DMS153 treated with DMSO at 0.1 percent for 48 hours (cell line): Measurements from ENCODE around the gene NUDT21.
A peak's percentile ranks its signal among the peaks of the same experiment; 100 is the strongest.
"Not testable (repeated sequence)": the region's sequence is repeated elsewhere in the genome, so short reads cannot be mapped to it uniquely, and the experiment has no call there.

Experiments
- DNase-seq: peaks from one replicate; lab custom pipeline; 2025; ENCODE audit not compliant: unreplicated experiment; lab: John Stamatoyannopoulos, UW

The NUDT21 gene

DNA sequence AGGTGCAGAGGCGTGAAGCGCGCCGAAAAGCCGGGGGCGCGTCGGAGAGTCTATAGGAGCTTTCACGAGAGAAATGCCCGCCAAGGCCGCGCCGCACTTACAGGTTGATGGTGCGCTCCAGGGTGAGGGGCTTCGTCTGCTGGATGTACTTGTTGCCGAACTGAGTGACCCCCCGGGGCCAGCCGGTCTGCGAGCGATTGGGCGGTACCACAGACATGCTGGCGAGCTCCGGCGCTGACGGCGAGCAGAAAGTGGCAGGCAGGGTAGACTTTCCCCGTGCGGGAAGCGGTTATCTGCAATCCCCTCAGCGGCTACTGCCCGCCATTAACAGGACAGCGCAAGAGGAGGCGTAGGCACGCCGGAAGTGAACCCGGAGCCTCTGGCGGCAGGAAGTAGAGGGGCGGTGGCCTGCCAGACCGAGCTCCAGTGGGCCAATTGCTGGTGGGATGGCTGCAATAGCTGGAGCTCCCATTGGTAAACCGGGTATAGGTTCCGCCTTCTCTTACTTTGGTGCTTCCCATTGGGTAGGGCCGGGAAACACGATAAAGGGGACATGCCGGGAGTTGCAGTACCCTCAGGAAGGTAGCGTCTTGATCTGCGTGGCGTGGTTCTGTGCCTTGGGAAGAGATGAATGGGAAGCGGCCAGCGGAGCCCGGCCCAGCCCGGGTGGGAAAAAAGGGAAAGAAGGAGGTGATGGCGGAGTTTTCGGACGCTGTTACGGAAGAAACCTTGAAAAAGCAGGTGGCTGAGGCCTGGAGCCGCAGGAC is at the start of gene NUDT21, which contains the start of gene OGFOD1:
NUDT21 (minus strand) TSS at position 347 of the 767 bp plus-strand sequence; CDS start at position 217, 130 bp downstream.
OGFOD1 (plus strand) TSS at position 569 of the 767 bp plus-strand sequence; CDS start at position 628, 59 bp downstream.
- peak; percentile 95 for DNase-seq

- no peak for DNase-seq
These were observed 42.7 kb upstream of the NUDT21 start for GRCh38 chr16:56493815-56494214.

- DNase-seq: no peak
These were observed 42.0 kb upstream of the NUDT21 start for GRCh38 chr16:56493126-56493525.

- no peak for DNase-seq
These were observed 40.6 kb upstream of the NUDT21 start for GRCh38 chr16:56491657-56492261.

DNA sequence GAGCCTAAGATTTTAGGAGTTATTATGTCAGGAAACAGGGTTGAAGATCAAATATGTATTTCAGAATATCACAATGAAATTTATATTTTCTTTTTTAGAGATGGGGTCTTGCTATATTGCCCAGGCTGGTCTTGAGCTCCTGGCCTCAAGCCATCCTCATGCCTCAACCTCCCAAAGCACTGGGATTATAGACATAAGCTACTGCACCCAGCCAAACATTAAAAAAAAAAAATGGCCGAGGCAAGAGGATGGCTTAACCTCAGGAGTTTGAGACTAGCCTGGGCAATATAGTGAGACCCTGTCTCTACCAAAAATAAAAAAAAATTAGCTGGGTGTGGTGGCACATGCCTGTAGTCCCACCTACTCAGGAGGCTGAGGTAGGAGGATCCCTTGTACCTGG is 37.7 kb upstream of the NUDT21 start:
- not testable (repeated sequence) for DNase-seq

DNA sequence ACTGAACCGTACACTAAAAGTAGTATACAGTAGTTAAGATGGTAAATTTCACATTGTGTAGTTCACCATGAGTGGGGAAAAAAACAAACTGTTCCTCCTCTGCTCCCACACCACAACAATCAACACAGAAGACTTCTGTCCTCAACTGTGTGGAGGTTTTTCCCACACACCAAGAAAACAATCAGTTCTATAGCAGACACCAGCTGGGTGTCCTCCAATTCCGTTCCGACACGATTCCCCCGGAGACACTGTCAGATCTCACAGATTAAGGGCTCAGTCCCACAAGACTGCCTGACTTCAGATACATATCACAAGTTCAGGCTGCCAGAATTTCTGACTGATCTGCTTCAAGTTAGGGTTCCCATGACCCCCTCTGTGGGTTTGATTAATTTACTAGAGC is 36.9 kb upstream of the NUDT21 start:
- no peak for DNase-seq

- DNase-seq: no peak
These were observed 32.3 kb upstream of the NUDT21 start for GRCh38 chr16:56483394-56483793.

- no peak for DNase-seq
These were observed 31.6 kb upstream of the NUDT21 start for GRCh38 chr16:56482683-56483236.

DNA sequence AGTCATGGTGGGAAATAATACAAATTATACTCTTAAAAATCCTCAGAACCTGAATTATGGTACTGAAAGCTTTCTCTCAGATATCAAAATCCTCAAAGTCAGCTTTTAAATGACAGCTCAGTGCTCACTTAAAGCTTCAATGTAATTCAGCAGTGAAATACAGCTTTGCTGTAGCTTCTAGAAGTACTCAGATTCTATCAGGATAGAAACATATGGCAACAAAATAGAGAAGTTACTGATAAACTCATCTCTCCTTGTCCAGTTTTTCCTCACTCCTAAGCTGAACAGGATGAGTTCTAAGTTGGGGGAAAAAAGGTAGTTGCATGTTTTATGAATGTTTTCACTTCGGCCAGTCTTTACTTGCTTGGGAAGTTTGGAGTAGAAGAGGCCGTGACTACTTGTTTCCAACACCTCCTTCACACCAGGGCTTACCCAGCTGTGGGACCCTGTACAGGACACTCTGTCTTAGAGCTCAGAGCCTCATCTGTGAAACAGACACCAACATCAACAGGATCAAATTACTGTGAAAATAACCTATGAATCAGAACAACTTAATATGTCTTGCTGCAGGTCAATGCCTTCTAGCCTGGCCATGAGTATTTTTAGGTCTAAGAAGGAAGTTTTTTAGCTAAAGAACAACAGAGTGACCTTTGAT is 30.5 kb upstream of the NUDT21 start:
- DNase-seq: no peak

GRCh38 chr16:56480776-56481467 is 29.8 kb upstream of the NUDT21 start:
- no peak for DNase-seq

GRCh38 chr16:56479469-56479868 is 28.3 kb upstream of the NUDT21 start:
- no peak for DNase-seq

DNA sequence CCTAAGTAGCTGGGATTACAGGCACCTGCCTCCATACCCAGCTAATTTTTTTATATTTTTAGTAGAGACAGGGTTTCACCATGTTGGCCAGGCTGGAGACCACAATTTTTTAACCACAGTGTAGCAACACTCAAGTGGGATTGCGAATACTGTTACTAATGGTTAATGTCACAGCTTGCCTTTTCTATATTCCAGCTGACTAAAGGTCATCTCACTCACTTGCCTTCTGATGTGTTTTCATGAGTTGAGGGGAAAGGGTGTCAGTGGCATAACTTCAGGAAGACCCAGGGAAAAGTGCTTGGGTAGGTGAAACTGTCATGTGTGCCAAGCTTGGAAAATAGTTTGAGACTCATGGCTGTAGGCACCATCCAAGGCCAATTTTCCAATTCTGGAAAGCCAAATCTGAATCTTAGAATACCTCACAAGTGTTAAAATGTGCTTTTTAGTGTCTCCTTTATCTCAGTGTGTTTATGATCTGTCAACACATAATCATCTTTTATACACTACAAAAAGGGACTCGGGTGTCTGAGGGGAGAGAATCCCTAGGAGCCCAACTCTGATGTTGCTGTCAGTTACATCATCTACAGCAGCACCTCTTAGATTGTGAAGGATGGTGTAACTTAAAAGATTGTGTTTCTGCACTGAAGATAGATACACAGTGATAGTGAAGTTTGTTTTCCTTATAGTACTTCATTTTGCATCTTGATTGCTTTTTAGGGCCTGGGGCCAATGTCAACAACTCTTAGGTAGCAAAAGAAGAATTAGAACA is 27.3 kb upstream of the NUDT21 start:
- no peak for DNase-seq

- no peak for DNase-seq
These were observed 26.2 kb upstream of the NUDT21 start for GRCh38 chr16:56477096-56477878.

- DNase-seq: no peak
These were observed 24.1 kb upstream of the NUDT21 start for GRCh38 chr16:56475201-56475600.

GRCh38 chr16:56470666-56471065 is 19.5 kb upstream of the NUDT21 start:
- DNase-seq: no peak

DNA sequence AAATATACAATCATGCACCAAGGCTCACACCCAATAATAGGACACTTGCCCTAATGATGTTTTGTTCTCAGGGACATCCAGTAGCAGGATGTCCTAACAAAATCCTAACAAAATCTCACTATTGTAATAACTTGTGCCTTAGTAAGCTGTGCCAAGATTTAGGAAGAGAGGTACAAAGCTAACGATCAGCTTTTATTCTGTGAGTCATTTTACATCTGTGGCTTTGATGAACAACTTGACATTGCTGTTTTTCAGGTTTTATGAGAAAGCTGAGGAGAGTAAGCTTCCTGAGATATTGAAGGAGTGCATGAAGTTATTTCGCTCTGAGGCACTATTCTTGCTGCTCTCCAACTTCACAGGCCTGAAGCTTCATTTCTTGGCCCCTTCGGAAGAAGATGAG is 19.1 kb upstream of the NUDT21 start:
- no peak for DNase-seq

GRCh38 chr16:56469748-56470147 is 18.6 kb upstream of the NUDT21 start:
- no peak for DNase-seq

DNA sequence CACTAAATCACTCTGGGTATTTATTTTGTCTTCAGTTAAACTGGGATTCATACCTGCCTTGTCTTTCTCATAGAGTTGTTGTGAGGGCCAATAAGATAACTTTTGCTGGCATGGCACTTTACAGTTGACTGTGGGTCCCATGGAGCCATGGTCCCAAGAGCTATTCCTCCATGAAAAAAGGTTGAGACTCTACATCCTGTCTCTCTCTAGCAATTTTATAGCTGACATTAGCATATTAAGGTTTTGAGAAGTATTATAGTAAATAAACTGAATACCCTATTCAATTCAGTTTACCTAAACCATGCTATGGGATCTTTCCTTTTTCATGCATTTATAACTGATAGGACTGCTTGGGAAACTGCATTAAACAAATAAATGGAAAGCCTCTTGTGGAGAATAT is 17.7 kb upstream of the NUDT21 start:
- no peak for DNase-seq

DNA sequence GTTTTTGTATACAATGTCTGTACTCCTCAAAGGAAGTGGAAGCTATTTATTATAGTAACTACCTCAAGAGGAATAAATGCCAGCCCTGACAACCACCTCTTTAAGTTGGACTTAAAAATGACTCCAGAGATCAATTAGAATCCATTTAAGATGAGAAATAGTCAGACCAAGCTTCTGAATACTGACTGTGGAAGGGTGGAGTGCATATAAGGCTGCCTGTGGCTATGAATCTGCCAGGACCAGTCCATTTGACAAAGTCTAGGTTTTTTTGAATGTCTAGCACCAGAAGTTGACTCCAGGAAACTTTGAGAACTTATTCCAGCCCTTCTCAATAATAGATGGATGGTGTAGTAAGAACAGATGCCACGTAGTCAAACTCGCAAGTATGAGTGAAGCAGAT is 15.2 kb upstream of the NUDT21 start:
- DNase-seq: no peak

DNA sequence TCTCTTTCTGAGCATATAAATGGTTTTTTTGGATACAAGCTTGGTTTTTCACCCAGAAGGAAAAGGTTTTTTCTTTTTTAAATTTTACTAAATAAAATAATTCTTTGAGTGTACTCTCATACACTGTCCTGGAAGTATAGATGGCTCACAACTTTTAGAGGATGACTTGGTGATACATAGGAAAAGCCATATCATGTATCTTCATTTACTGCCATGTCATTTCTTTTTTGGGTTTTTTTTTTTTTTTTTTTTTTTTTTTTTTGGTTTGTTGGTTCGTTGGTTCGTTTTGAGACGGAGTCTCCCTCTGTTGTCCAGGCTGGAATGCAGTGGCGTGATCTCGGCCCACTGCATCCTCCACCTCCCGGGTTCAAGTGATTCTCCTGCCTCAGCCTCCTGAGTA is 12.0 kb upstream of the NUDT21 start:
- DNase-seq: no peak
